HepG2 (cell line): ENCODE measurements around the gene RTN4RL2. TPM values are rescaled to one million over a fixed set of nuclear protein-coding genes. Genes with fewer than 3 reads are reported as not detected.

Experiments used
- CAMTA2 ChIP-seq: sonication (generic); formaldehyde crosslinking; IDR thresholded peaks from 2 replicates; pipeline ENCODE4 v1.4.0; 2020; ENCODE audit warnings: mild to moderate bottlenecking, missing genetic modification reagents, borderline replicate concordance
- HNRNPK ChIP-seq: fragments of 200-400 bp; formaldehyde crosslinking; IDR thresholded peaks from 2 replicates; pipeline ENCODE4 v1.6.1; 2018; ENCODE audit warnings: low read length, low read depth, moderate library complexity, mild to moderate bottlenecking; ENCODE audit not compliant: poor library complexity, severe bottlenecking
- NPAS2 ChIP-seq: sonication (generic); formaldehyde crosslinking; IDR thresholded peaks from 2 replicates; pipeline ENCODE4 v1.8.0; 2022; ENCODE audit warnings: mild to moderate bottlenecking, missing genetic modification reagents, borderline replicate concordance
- SALL1 ChIP-seq: sonication (generic); formaldehyde crosslinking; IDR thresholded peaks from 2 replicates; pipeline ENCODE4 v1.8.0; 2022; ENCODE audit warnings: mild to moderate bottlenecking, missing genetic modification reagents
- SIX1 ChIP-seq: sonication (generic); formaldehyde crosslinking; IDR thresholded peaks from 2 replicates; pipeline ENCODE4 v1.4.0; 2020; ENCODE audit warnings: missing genetic modification reagents, borderline replicate concordance
- polyA plus RNA-seq, 8 experiments: library from polyadenylated mRNA; depleted of rRNA in 3 of 8; stranded (reverse) in 7 of 8; unstranded in 1 of 8; fragments of >200 nt; fragmentation: Illumina TruSeq in 4 of 8; extraction: Trizol in 4 of 8; gene quantifications; 2 replicates each; pipeline versions ENCODE4 v1.2.1 to v1.2.3, GENCODE V29; 2011 to 2016; ENCODE audit warnings: low read depth in 4 of 8, missing spikeins in 1 of 8, mixed read lengths in 1 of 8; ENCODE audit not compliant: insufficient read depth in 1 of 8
- total RNA-seq, 5 experiments: library from RNA; depleted of rRNA; stranded (reverse); fragments of >200 nt; fragmentation: Illumina TruSeq; extraction: Trizol; gene quantifications; 2 replicates each; pipeline ENCODE4 v1.2.3, GENCODE V29; 2016; ENCODE audit warnings: low read depth in 1 of 5
- TF ChIP-seq, protein P1 (sequence below): sonication (generic); formaldehyde crosslinking; IDR thresholded peaks from 2 replicates; pipeline ENCODE4 v1.9.0; 2021; ENCODE audit warnings: missing genetic modification reagents, borderline replicate concordance
- TF ChIP-seq, protein P2 (sequence below): IDR thresholded peaks from 2 replicates; pipeline ENCODE4 v1.6.1; 2016
- TF ChIP-seq, protein P3 (sequence below): sonication (generic); formaldehyde crosslinking; conservative IDR thresholded peaks from 2 replicates; pipeline ENCODE4 v1.4.0; 2020; ENCODE audit warnings: mild to moderate bottlenecking, missing genetic modification reagents, moderate library complexity
- TF ChIP-seq, protein P4 (sequence below), 2 experiments: IDR thresholded peaks; 2 replicates each; pipeline ENCODE4 v1.6.1; 2011 to 2012; ENCODE audit warnings: low read length in 2 of 2, borderline replicate concordance in 1 of 2, low read depth in 1 of 2, mild to moderate bottlenecking in 1 of 2, moderate library complexity in 1 of 2

Gene RTN4RL2
- total and polyA plus RNA-seq, 2 of the 13 experiments (the other 11 are each of a cell fraction or from before 2014, with no cell fraction given) = 1.3 to 4.3 TPM

DNA sequence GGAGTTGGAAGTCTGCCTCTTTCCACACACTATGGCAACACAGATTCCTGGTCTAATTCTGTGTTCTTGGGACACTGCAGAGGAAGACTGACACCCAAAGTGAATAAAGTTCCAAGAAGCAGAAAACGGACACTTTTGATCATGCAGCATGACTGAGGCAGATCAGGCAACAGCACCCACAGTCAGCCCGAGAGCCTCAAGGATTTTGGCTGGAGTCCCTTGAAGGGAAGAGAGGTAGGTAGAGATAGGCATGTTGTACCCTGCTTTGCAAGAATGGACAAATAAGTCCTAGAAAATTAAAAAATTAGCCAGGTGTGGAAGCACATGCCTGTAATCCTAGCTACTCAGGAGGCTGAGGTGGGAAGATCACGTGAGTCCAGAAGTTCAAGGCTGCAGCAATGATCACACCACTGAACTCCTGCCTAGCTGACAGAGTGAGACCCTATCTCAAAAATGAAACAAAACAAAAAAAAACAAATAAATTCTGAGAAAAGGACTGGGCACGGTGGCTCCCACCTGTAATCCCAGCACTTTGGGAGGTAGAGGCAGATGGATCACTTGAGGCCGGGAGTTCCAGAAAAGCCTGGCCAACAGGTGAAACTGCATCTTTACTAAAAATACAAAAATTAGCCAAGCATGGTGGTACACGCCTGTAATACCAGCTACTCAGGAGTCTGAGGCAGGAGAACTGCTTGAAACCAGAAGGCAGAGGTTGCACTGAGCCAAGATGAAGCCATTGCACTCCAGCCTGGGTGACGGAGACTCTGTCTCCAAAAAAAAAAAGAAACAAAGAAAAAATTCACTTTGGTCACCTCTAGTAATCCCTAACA, 48.2 kb downstream of the RTN4RL2 start (continued):
- TF ChIP-seq, protein P1, sequence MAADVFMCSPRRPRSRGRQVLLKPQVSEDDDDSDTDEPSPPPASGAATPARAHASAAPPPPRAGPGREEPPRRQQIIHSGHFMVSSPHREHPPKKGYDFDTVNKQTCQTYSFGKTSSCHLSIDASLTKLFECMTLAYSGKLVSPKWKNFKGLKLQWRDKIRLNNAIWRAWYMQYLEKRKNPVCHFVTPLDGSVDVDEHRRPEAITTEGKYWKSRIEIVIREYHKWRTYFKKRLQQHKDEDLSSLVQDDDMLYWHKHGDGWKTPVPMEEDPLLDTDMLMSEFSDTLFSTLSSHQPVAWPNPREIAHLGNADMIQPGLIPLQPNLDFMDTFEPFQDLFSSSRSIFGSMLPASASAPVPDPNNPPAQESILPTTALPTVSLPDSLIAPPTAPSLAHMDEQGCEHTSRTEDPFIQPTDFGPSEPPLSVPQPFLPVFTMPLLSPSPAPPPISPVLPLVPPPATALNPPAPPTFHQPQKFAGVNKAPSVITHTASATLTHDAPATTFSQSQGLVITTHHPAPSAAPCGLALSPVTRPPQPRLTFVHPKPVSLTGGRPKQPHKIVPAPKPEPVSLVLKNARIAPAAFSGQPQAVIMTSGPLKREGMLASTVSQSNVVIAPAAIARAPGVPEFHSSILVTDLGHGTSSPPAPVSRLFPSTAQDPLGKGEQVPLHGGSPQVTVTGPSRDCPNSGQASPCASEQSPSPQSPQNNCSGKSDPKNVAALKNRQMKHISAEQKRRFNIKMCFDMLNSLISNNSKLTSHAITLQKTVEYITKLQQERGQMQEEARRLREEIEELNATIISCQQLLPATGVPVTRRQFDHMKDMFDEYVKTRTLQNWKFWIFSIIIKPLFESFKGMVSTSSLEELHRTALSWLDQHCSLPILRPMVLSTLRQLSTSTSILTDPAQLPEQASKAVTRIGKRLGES (CRISPR knock-in tag) = no peak
- TF ChIP-seq SALL1 (CRISPR knock-in tag) (0 out of 2 replicates have a peak, but pooled peaks have one; percentile 13), CAMTA2 (CRISPR knock-in tag) (no peak), SIX1 (no peak), HNRNPK (no peak), NPAS2 (CRISPR knock-in tag) (no peak)
- TF ChIP-seq, protein P2, sequence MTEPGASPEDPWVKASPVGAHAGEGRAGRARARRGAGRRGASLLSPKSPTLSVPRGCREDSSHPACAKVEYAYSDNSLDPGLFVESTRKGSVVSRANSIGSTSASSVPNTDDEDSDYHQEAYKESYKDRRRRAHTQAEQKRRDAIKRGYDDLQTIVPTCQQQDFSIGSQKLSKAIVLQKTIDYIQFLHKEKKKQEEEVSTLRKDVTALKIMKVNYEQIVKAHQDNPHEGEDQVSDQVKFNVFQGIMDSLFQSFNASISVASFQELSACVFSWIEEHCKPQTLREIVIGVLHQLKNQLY = peak; percentile 31; the same call in 1 of the 2 replicates
- TF ChIP-seq, protein P3, sequence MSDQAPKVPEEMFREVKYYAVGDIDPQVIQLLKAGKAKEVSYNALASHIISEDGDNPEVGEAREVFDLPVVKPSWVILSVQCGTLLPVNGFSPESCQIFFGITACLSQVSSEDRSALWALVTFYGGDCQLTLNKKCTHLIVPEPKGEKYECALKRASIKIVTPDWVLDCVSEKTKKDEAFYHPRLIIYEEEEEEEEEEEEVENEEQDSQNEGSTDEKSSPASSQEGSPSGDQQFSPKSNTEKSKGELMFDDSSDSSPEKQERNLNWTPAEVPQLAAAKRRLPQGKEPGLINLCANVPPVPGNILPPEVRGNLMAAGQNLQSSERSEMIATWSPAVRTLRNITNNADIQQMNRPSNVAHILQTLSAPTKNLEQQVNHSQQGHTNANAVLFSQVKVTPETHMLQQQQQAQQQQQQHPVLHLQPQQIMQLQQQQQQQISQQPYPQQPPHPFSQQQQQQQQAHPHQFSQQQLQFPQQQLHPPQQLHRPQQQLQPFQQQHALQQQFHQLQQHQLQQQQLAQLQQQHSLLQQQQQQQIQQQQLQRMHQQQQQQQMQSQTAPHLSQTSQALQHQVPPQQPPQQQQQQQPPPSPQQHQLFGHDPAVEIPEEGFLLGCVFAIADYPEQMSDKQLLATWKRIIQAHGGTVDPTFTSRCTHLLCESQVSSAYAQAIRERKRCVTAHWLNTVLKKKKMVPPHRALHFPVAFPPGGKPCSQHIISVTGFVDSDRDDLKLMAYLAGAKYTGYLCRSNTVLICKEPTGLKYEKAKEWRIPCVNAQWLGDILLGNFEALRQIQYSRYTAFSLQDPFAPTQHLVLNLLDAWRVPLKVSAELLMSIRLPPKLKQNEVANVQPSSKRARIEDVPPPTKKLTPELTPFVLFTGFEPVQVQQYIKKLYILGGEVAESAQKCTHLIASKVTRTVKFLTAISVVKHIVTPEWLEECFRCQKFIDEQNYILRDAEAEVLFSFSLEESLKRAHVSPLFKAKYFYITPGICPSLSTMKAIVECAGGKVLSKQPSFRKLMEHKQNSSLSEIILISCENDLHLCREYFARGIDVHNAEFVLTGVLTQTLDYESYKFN = 0 out of 2 replicates have a peak, but pooled peaks have one; percentile 22
- TF ChIP-seq, protein P4, sequence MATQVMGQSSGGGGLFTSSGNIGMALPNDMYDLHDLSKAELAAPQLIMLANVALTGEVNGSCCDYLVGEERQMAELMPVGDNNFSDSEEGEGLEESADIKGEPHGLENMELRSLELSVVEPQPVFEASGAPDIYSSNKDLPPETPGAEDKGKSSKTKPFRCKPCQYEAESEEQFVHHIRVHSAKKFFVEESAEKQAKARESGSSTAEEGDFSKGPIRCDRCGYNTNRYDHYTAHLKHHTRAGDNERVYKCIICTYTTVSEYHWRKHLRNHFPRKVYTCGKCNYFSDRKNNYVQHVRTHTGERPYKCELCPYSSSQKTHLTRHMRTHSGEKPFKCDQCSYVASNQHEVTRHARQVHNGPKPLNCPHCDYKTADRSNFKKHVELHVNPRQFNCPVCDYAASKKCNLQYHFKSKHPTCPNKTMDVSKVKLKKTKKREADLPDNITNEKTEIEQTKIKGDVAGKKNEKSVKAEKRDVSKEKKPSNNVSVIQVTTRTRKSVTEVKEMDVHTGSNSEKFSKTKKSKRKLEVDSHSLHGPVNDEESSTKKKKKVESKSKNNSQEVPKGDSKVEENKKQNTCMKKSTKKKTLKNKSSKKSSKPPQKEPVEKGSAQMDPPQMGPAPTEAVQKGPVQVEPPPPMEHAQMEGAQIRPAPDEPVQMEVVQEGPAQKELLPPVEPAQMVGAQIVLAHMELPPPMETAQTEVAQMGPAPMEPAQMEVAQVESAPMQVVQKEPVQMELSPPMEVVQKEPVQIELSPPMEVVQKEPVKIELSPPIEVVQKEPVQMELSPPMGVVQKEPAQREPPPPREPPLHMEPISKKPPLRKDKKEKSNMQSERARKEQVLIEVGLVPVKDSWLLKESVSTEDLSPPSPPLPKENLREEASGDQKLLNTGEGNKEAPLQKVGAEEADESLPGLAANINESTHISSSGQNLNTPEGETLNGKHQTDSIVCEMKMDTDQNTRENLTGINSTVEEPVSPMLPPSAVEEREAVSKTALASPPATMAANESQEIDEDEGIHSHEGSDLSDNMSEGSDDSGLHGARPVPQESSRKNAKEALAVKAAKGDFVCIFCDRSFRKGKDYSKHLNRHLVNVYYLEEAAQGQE (IDR thresholded peaks at IDR 0.05; ENCODE audit: borderline replicate concordance in 1 of 2, low read depth in 1 of 2, low read length in 2 of 2) = no peak
